HUES48 (cell line): Measurements from ENCODE around the gene STXBP4.

ENCODE experiments used
- H3K27ac ChIP-seq: one replicate; pipeline ENCODE4 v1.7.0; 2013; ENCODE audit warnings: low read depth, low read length, inconsistent platforms
- H3K27me3 ChIP-seq: 2 replicates; pipeline ENCODE4 v1.6.1; 2013; ENCODE audit warnings: mild to moderate bottlenecking, low read length; ENCODE audit not compliant: control insufficient read depth, insufficient read depth
- H3K36me3 ChIP-seq: 2 replicates; pipeline ENCODE4 v1.6.1; 2013; ENCODE audit warnings: low read length; ENCODE audit not compliant: control insufficient read depth, insufficient read depth
- H3K4me1 ChIP-seq: 2 replicates; pipeline ENCODE4 v1.6.1; 2013; ENCODE audit warnings: mild to moderate bottlenecking, low read length; ENCODE audit not compliant: control insufficient read depth, insufficient read depth
- H3K4me3 ChIP-seq: 2 replicates; pipeline ENCODE4 v1.5.1; 2013; ENCODE audit warnings: mild to moderate bottlenecking, low read depth, low read length
- H3K9ac ChIP-seq: 2 replicates; pipeline ENCODE4 v1.6.1; 2013; ENCODE audit warnings: mild to moderate bottlenecking, low read depth, low read length, moderate library complexity
- H3K9me3 ChIP-seq: 2 replicates; pipeline ENCODE4 v1.6.1; 2013; ENCODE audit warnings: low read length; ENCODE audit not compliant: control insufficient read depth, insufficient read depth

Gene STXBP4

GRCh38 chr17:55120651-55121050 is 152.1 kb downstream of the STXBP4 start:
- Histone ChIP-seq H3K27ac (no peak overlapping the region), H3K27me3 (no peaks in the 10 kb centered on the region), H3K36me3 (no peaks in the 10 kb centered on the region), H3K4me1 (no peaks in the 10 kb centered on the region), H3K4me3 (no peak overlapping the region), H3K9me3 (no peaks in the 10 kb centered on the region), H3K9ac (no peak overlapping the region)

GRCh38 chr17:55121268-55121667 is 152.7 kb downstream of the STXBP4 start:
- no peak overlapping the region for H3K4me3 ChIP-seq
- no peaks in the 10 kb centered on the region for H3K36me3 ChIP-seq
- H3K9ac ChIP-seq: no peak overlapping the region
- no peaks in the 10 kb centered on the region for H3K9me3 ChIP-seq
- no peaks in the 10 kb centered on the region for H3K27me3 ChIP-seq
- no peak overlapping the region for H3K27ac ChIP-seq
- H3K4me1 ChIP-seq: no peaks in the 10 kb centered on the region

GRCh38 chr17:55122114-55122513 is 153.5 kb downstream of the STXBP4 start:
- Histone ChIP-seq H3K36me3 (no peaks in the 10 kb centered on the region), H3K4me3 (no peak overlapping the region), H3K27ac (no peak overlapping the region), H3K9me3 (no peaks in the 10 kb centered on the region), H3K4me1 (no peaks in the 10 kb centered on the region), H3K27me3 (no peaks in the 10 kb centered on the region), H3K9ac (no peak overlapping the region)

GRCh38 chr17:55124730-55125360 is 156.3 kb downstream of the STXBP4 start:
- Histone ChIP-seq H3K9ac (no peak overlapping the region), H3K27ac (no peak overlapping the region), H3K27me3 (no peaks in the 10 kb centered on the region), H3K9me3 (no peaks in the 10 kb centered on the region), H3K4me3 (no peak overlapping the region), H3K36me3 (no peaks in the 10 kb centered on the region), H3K4me1 (no peaks in the 10 kb centered on the region)

GRCh38 chr17:55133583-55133982 is 165.0 kb downstream of the STXBP4 start:
- no peaks in the 10 kb centered on the region for H3K4me1 ChIP-seq
- H3K9me3 ChIP-seq: no peaks in the 10 kb centered on the region
- H3K36me3 ChIP-seq: no peaks in the 10 kb centered on the region
- no peak overlapping the region for H3K9ac ChIP-seq
- H3K27ac ChIP-seq: no peak overlapping the region
- no peak overlapping the region for H3K4me3 ChIP-seq
- no peaks in the 10 kb centered on the region for H3K27me3 ChIP-seq

- H3K4me1 ChIP-seq: no peaks in the 10 kb centered on the region
- no peaks in the 10 kb centered on the region for H3K27me3 ChIP-seq
- H3K4me3 ChIP-seq: no peak overlapping the region
- no peaks in the 10 kb centered on the region for H3K36me3 ChIP-seq
- H3K27ac ChIP-seq: no peak overlapping the region
- H3K9ac ChIP-seq: no peak overlapping the region
- no peaks in the 10 kb centered on the region for H3K9me3 ChIP-seq
Measured at GRCh38 chr17:55134486-55135157, 166.1 kb downstream of the STXBP4 start.

GRCh38 chr17:55140809-55141208 is 172.2 kb downstream of the STXBP4 start:
- Histone ChIP-seq H3K9me3 (no peaks in the 10 kb centered on the region), H3K9ac (no peak overlapping the region), H3K27me3 (no peaks in the 10 kb centered on the region), H3K4me3 (no peak overlapping the region), H3K27ac (no peak overlapping the region), H3K36me3 (no peaks in the 10 kb centered on the region), H3K4me1 (peaks cover 8% of the 10 kb centered on the region; the same call in 1 of the 2 replicates)

GRCh38 chr17:55144518-55144917 is 176.0 kb downstream of the STXBP4 start:
- Histone ChIP-seq H3K36me3 (no peaks in the 10 kb centered on the region), H3K27me3 (no peaks in the 10 kb centered on the region), H3K9me3 (no peaks in the 10 kb centered on the region), H3K27ac (no peak overlapping the region), H3K4me3 (no peak overlapping the region), H3K9ac (no peak overlapping the region), H3K4me1 (peaks cover 8% of the 10 kb centered on the region; the same call in 1 of the 2 replicates)

- no peaks in the 10 kb centered on the region for H3K9me3 ChIP-seq
Measured at GRCh38 chr17:55149485-55149884, 180.9 kb downstream of the STXBP4 start.

GRCh38 chr17:55152236-55152635 is 183.7 kb downstream of the STXBP4 start:
- Histone ChIP-seq H3K4me1 (no peaks in the 10 kb centered on the region), H3K27me3 (no peaks in the 10 kb centered on the region), H3K4me3 (no peak overlapping the region), H3K27ac (no peak overlapping the region), H3K36me3 (no peaks in the 10 kb centered on the region), H3K9ac (no peak overlapping the region), H3K9me3 (no peaks in the 10 kb centered on the region)

More at GRCh38 chr17:55149485-55149884, 180.9 kb downstream of the STXBP4 start:
- Histone ChIP-seq H3K27me3 (no peaks in the 10 kb centered on the region), H3K27ac (no peak overlapping the region), H3K9ac (no peak overlapping the region), H3K4me1 (no peaks in the 10 kb centered on the region), H3K36me3 (no peaks in the 10 kb centered on the region), H3K4me3 (no peak overlapping the region)

- H3K36me3 ChIP-seq: no peaks in the 10 kb centered on the region
- no peaks in the 10 kb centered on the region for H3K9me3 ChIP-seq
- no peaks in the 10 kb centered on the region for H3K27me3 ChIP-seq
- no peak overlapping the region for H3K9ac ChIP-seq
- no peak overlapping the region for H3K4me3 ChIP-seq
- H3K4me1 ChIP-seq: no peaks in the 10 kb centered on the region
- no peak overlapping the region for H3K27ac ChIP-seq
Measured at GRCh38 chr17:55154101-55154500, 185.5 kb downstream of the STXBP4 start.
